Natural killer cell (primary cell): ENCODE measurements around the gene SMC2. TPM values are rescaled to one million over a fixed set of nuclear protein-coding genes. Genes with fewer than 3 reads are reported as not detected.

Source experiments
- ATAC-seq, 3 donors: fragments of 150-1000 bp in 2 of 3; fragments of 200-7000 bp in 1 of 3; cut with Tn5 transposase; 1 replicate in 1 of 3; 2 replicates in 2 of 3; pipeline ENCODE4 v1.10.0; 2021; ENCODE audit warnings: mild to moderate bottlenecking in 2 of 3, moderate library complexity in 2 of 3
- DNase-seq, 2 donors: peaks; one replicate each; pipeline versions ENCODE4 v3.0.0 to v3.0.0-alpha.2; 2013 to 2021; ENCODE audit warnings: mixed read lengths in 1 of 2
- H3K27ac ChIP-seq: one replicate; pipeline ENCODE4 v1.5.1; 2013; ENCODE audit warnings: mild to moderate bottlenecking, low read length
- H3K27me3 ChIP-seq: one replicate; pipeline ENCODE4 v1.6.1; 2013; ENCODE audit warnings: low read length; ENCODE audit not compliant: control insufficient read depth, insufficient read depth
- H3K36me3 ChIP-seq: one replicate; pipeline ENCODE4 v1.6.1; 2013; ENCODE audit warnings: low read length; ENCODE audit not compliant: control insufficient read depth, insufficient read depth
- H3K4me1 ChIP-seq: one replicate; pipeline ENCODE4 v1.6.1; 2013; ENCODE audit warnings: low read length; ENCODE audit not compliant: control insufficient read depth, insufficient read depth
- H3K4me3 ChIP-seq: one replicate; pipeline ENCODE4 v1.5.1; 2013; ENCODE audit warnings: low read length
- H3K9me3 ChIP-seq: one replicate; pipeline ENCODE4 v1.6.1; 2013; ENCODE audit warnings: low read length; ENCODE audit not compliant: control insufficient read depth, insufficient read depth
- H3K27ac Mint-ChIP-seq, 2 donors: one replicate each; pipeline ENCODE4 v1.8.0; 2022; ENCODE audit warnings: mild to moderate bottlenecking in 2 of 2, mixed read lengths in 2 of 2, moderate library complexity in 1 of 2
- H3K27me3 Mint-ChIP-seq, 2 donors: one replicate each; pipeline ENCODE4 v1.8.0; 2022; ENCODE audit warnings: low read depth in 2 of 2, mixed read lengths in 2 of 2
- H3K36me3 Mint-ChIP-seq: one replicate; pipeline ENCODE4 v1.8.0; 2022; ENCODE audit warnings: mixed read lengths
- H3K4me1 Mint-ChIP-seq, 2 donors: one replicate each; pipeline ENCODE4 v1.8.0; 2022; ENCODE audit warnings: mixed read lengths in 2 of 2
- H3K4me3 Mint-ChIP-seq: one replicate; pipeline ENCODE4 v1.8.0; 2022; ENCODE audit warnings: mild to moderate bottlenecking, moderate library complexity, mixed read lengths
- H3K9me3 Mint-ChIP-seq, 2 donors: one replicate each; pipeline ENCODE4 v1.8.0; 2022; ENCODE audit warnings: mixed read lengths in 2 of 2
- CTCF ChIP-seq: fragments of 200-600 bp; IDR thresholded peaks from one replicate; pipeline ENCODE4 v1.8.0; 2022; ENCODE audit warnings: antibody characterized with exemption
- WGBS: methylation state at CpG from one replicate; pipeline ENCODE4 v1.1.7; 2013; ENCODE audit warnings: missing lambda C conversion rate; ENCODE audit not compliant: insufficient coverage; 5-methylcytosine and 5-hydroxymethylcytosine counted together
- intact Hi-C: fragments of 100-400 bp; cut with micrococcal nuclease; formaldehyde crosslinking; loops from one replicate; pipeline ENCODE4 v1.14.2; 2022
- total RNA-seq, 4 donors: library from RNA; stranded (reverse); fragments of 120-200 nt in 1 of 4; gene quantifications; one replicate each; pipeline versions ENCODE4 v1.2.3 to v1.2.4, GENCODE V29; 2013 to 2022

SMC2 gene
- total RNA-seq, 3 donors from 2014 or later (not counting 1 experiment from before 2014, with no cell fraction given) = 6.7 to 9.9 (median 9.5) TPM

- Histone ChIP-seq H3K4me3 (no peak overlapping the region), H3K36me3 (peaks cover 43% of the 10 kb centered on the region), H3K4me1 (no peaks in the 10 kb centered on the region), H3K9me3 (no peaks in the 10 kb centered on the region), H3K27me3 (no peaks in the 10 kb centered on the region), H3K27ac (no peak overlapping the region)
- no peak for ATAC-seq
- TF ChIP-seq CTCF = no peak
- no peaks in the 10 kb centered on the region for H3K4me1 Mint-ChIP-seq
- H3K4me3 Mint-ChIP-seq = no peak overlapping the region
- DNase-seq = no peak
- no peaks in the 10 kb centered on the region for H3K27me3 Mint-ChIP-seq
- no peak overlapping the region for H3K27ac Mint-ChIP-seq
- intact Hi-C loops = no loop called here
- H3K36me3 Mint-ChIP-seq = peaks cover 16% of the 10 kb centered on the region
- WGBS = 93% methylated on average over 5 of the region's 6 CpGs
- no peaks in the 10 kb centered on the region for H3K9me3 Mint-ChIP-seq
These were observed 24.8 kb downstream of the SMC2 start for GRCh38 chr9:104118916-104119315.

GRCh38 chr9:104121022-104121421, 26.9 kb downstream of the SMC2 start:
- no peak overlapping the region for H3K4me3 ChIP-seq
- H3K4me1 Mint-ChIP-seq = no peaks in the 10 kb centered on the region
- H3K4me1 ChIP-seq = no peaks in the 10 kb centered on the region
- WGBS = 95% methylated on average over 5 of the region's 5 CpGs
- no peak for ATAC-seq
- no peaks in the 10 kb centered on the region for H3K27me3 Mint-ChIP-seq
- no peak overlapping the region for H3K4me3 Mint-ChIP-seq
- H3K36me3 ChIP-seq = peaks cover 43% of the 10 kb centered on the region
- H3K9me3 ChIP-seq = no peaks in the 10 kb centered on the region
- TF ChIP-seq CTCF = no peak
- no peaks in the 10 kb centered on the region for H3K9me3 Mint-ChIP-seq
- no peak overlapping the region for H3K27ac ChIP-seq
- H3K27ac Mint-ChIP-seq = no peak overlapping the region
- no peak for DNase-seq
- H3K36me3 Mint-ChIP-seq = peaks cover 26% of the 10 kb centered on the region
- H3K27me3 ChIP-seq = no peaks in the 10 kb centered on the region
- intact Hi-C loops = no loop called here

- H3K36me3 Mint-ChIP-seq = peaks cover 33% of the 10 kb centered on the region
- H3K4me3 Mint-ChIP-seq = no peak overlapping the region
- no peaks in the 10 kb centered on the region for H3K27me3 Mint-ChIP-seq
- H3K4me1 ChIP-seq = no peaks in the 10 kb centered on the region
- H3K27me3 ChIP-seq = no peaks in the 10 kb centered on the region
- H3K27ac Mint-ChIP-seq = no peak overlapping the region
- intact Hi-C loops = no loop called here
- peaks cover 40% of the 10 kb centered on the region for H3K36me3 ChIP-seq
- H3K4me3 ChIP-seq = no peak overlapping the region
- TF ChIP-seq CTCF = no peak
- no peaks in the 10 kb centered on the region for H3K9me3 ChIP-seq
- DNase-seq (no peak), ATAC-seq (no peak)
- H3K27ac ChIP-seq = no peak overlapping the region
- peaks cover 0 to 4% of the 10 kb centered on the region in 2 donors for H3K9me3 Mint-ChIP-seq
- WGBS = 100% methylated on average over 2 of the region's 3 CpGs
- H3K4me1 Mint-ChIP-seq = no peaks in the 10 kb centered on the region
These were observed 44.2 kb downstream of the SMC2 start for GRCh38 chr9:104138243-104138868.
